Activated CD8-positive, alpha-beta T cell treated with anti-CD3 and anti-CD28 coated beads for 36 hours (primary cell): ENCODE measurements around the gene IL1R1. TPM values are rescaled to one million over a fixed set of nuclear protein-coding genes. Genes with fewer than 3 reads are reported as not detected.

Source experiments
- ATAC-seq: fragments of 200-7000 bp; cut with Tn5 transposase; one replicate; pipeline ENCODE4 v1.10.0; 2021; ENCODE audit warnings: mild to moderate bottlenecking, moderate library complexity
- CTCF ChIA-PET: fragments of 350-600 bp; sonication (Branson Sonifier 250); formaldehyde crosslinking; loops from one replicate; lab custom pipeline; 2021; ENCODE audit warnings: antibody characterized with exemption; lab: Charles Lee
- POLR2A ChIA-PET: fragments of 350-600 bp; sonication (Branson Sonifier 250); formaldehyde crosslinking; loops from one replicate; lab custom pipeline; 2021; ENCODE audit warnings: antibody characterized with exemption; lab: Charles Lee
- DNase-seq: peaks from one replicate; pipeline ENCODE4 v3.0.0-alpha.2; 2020
- H3K27ac Mint-ChIP-seq: one replicate; pipeline ENCODE4 v1.8.0; 2021; ENCODE audit warnings: mild to moderate bottlenecking, mixed read lengths
- H3K27me3 Mint-ChIP-seq: one replicate; pipeline ENCODE4 v1.8.0; 2021; ENCODE audit warnings: mixed read lengths
- H3K36me3 Mint-ChIP-seq: one replicate; pipeline ENCODE4 v1.8.0; 2021; ENCODE audit warnings: low read depth, mixed read lengths
- H3K4me1 Mint-ChIP-seq: one replicate; pipeline ENCODE4 v1.8.0; 2021; ENCODE audit warnings: low read depth, mixed read lengths
- H3K4me3 Mint-ChIP-seq: one replicate; pipeline ENCODE4 v1.8.0; 2021; ENCODE audit warnings: mild to moderate bottlenecking, moderate library complexity, mixed read lengths
- H3K9me3 Mint-ChIP-seq: one replicate; pipeline ENCODE4 v1.8.0; 2021; ENCODE audit warnings: mixed read lengths
- intact Hi-C: fragments of 100-400 bp; cut with micrococcal nuclease; formaldehyde crosslinking; loops from one replicate; pipeline ENCODE4 v1.10.0; 2022
- total RNA-seq, 2 experiments: library from RNA; stranded (reverse); gene quantifications; one replicate each; pipeline ENCODE4 v1.2.3, GENCODE V29; 2021
- TF ChIP-seq, protein P1 (sequence below): fragments of 200-600 bp; IDR thresholded peaks from one replicate; pipeline ENCODE4 v1.8.0; 2022; ENCODE audit warnings: antibody characterized with exemption, mild to moderate bottlenecking

IL1R1 gene
- total RNA-seq, 2 experiments from 2014 or later: 0.63 to 0.68 TPM

- Mint-ChIP-seq H3K36me3 (no peaks in the 10 kb centered on the region), H3K4me1 (peaks cover 6% of the 10 kb centered on the region), H3K4me3 (no peak overlapping the region), H3K27ac (no peak overlapping the region), H3K9me3 (no peaks in the 10 kb centered on the region), H3K27me3 (peaks cover 15% of the 10 kb centered on the region)
- intact Hi-C loops: no loop called here
- TF ChIP-seq, protein P1, sequence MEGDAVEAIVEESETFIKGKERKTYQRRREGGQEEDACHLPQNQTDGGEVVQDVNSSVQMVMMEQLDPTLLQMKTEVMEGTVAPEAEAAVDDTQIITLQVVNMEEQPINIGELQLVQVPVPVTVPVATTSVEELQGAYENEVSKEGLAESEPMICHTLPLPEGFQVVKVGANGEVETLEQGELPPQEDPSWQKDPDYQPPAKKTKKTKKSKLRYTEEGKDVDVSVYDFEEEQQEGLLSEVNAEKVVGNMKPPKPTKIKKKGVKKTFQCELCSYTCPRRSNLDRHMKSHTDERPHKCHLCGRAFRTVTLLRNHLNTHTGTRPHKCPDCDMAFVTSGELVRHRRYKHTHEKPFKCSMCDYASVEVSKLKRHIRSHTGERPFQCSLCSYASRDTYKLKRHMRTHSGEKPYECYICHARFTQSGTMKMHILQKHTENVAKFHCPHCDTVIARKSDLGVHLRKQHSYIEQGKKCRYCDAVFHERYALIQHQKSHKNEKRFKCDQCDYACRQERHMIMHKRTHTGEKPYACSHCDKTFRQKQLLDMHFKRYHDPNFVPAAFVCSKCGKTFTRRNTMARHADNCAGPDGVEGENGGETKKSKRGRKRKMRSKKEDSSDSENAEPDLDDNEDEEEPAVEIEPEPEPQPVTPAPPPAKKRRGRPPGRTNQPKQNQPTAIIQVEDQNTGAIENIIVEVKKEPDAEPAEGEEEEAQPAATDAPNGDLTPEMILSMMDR: no peak
- POLR2A ChIA-PET: no interaction called here
- ATAC-seq: no peak
- no peak for DNase-seq
- CTCF ChIA-PET: interaction anchor here (1.1 to 1.8 kb wide), 2 partner anchors 59 to 60 kb away, joined by 5 read pairs; no protein-coding TSS in a partner anchor
These were observed 38.8 kb downstream of the IL1R1 start for GRCh38 chr2:102181376-102181775.

DNA sequence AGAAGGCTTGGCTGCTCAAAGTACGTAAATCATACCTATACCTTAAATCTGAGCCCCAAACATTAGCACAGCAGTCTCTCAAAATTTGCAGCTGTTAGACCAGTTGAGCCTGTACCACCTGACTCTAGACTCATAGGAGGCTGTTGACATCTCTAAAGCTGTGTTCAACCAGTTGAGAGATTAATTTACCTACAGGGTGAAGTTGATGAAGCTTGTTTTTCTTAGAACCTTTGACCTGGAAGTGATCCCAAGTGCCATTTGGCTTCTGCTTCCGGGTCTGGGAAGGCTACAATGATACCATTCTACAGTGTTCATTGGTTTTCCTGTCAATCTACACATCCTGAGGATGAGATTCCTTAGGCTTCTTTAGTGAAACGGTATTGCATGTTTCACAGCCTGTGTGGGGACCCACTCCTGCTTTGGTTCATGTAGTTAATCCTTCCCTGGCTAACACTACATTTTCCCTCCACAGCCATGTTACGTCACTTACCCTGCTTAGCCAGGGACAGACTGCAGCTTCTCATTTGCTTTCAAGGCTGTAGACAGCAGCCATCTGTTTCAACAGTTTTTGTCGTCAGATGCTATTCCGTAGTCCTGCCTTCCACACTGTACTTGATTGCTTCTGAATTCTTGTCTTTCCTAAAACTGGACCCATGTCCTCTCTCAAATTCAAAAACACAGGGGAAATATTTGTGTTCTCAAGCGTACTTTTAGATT is 39.5 kb downstream of the IL1R1 start:
- H3K4me1 Mint-ChIP-seq: peaks cover 10% of the 10 kb centered on the region
- POLR2A ChIA-PET: no interaction called here

DNA sequence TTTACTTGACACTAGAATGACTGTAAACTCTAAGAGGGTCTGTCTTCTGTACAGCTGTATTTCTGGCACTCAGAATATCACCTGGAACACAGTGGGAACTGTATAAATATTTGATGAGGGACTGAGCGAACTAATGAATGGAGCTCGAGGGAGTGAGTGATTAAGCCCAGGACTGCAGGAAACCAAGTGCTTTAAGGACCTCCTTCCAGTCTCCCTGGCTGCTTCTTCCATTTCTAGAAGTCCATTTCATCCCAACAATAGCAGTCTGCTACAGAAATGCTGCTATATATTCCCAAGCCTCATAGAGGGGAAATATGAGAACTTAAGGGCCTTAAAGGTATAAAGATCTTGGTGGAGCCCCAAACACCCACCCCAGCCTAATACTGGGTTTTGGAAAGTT is 41.5 kb downstream of the IL1R1 start:
- TF ChIP-seq, protein P1: no peak
- Mint-ChIP-seq H3K27ac (no peak overlapping the region), H3K4me1 (peaks cover 14% of the 10 kb centered on the region), H3K27me3 (peaks cover 24% of the 10 kb centered on the region), H3K36me3 (peaks cover 4% of the 10 kb centered on the region), H3K4me3 (no peak overlapping the region), H3K9me3 (peaks cover 3% of the 10 kb centered on the region)
- intact Hi-C loops: no loop called here
- POLR2A ChIA-PET: no interaction called here
- DNase-seq (no peak), ATAC-seq (no peak)
- CTCF ChIA-PET: interaction anchor here (1.4 to 6.1 kb wide), 2 partner anchors 57 to 164 kb away, joined by 4 to 42 read pairs; no protein-coding TSS in a partner anchor

More for the DNA sequence above, 39.5 kb downstream of the IL1R1 start:
- TF ChIP-seq, protein P1: no peak
- DNase-seq (no peak), ATAC-seq (no peak)
- Mint-ChIP-seq H3K27ac (no peak overlapping the region), H3K9me3 (no peaks in the 10 kb centered on the region), H3K27me3 (peaks cover 15% of the 10 kb centered on the region), H3K36me3 (no peaks in the 10 kb centered on the region), H3K4me3 (no peak overlapping the region)
- CTCF ChIA-PET: interaction anchor here (1.1 kb wide), 1 partner anchor 58 kb away, joined by 5 read pairs; no protein-coding TSS in a partner anchor
- intact Hi-C loops: no loop called here

- no peak overlapping the region for H3K4me3 Mint-ChIP-seq
- ATAC-seq: no peak
- no peak overlapping the region for H3K27ac Mint-ChIP-seq
- intact Hi-C loops: no loop called here
- TF ChIP-seq, protein P1: no peak
- DNase-seq: no peak
- peaks cover 25% of the 10 kb centered on the region for H3K27me3 Mint-ChIP-seq
- ChIA-PET POLR2A (no interaction called here), CTCF (interaction anchor here (0.9 to 6.1 kb wide), 3 partner anchors 36 to 56 kb away, joined by 3 to 42 read pairs (median 3); no protein-coding TSS in a partner anchor)
- H3K4me1 Mint-ChIP-seq: peaks cover 14% of the 10 kb centered on the region
- peaks cover 4% of the 10 kb centered on the region for H3K36me3 Mint-ChIP-seq
- peaks cover 3% of the 10 kb centered on the region for H3K9me3 Mint-ChIP-seq
These were observed 42.0 kb downstream of the IL1R1 start for GRCh38 chr2:102184568-102184967.

GRCh38 chr2:102185347-102185746 is 42.8 kb downstream of the IL1R1 start:
- CTCF ChIA-PET: interaction anchor here (0.8 to 6.1 kb wide), 4 partner anchors 23 to 55 kb away, joined by 3 to 42 read pairs (median 3); no protein-coding TSS in a partner anchor
- Mint-ChIP-seq H3K27me3 (peaks cover 25% of the 10 kb centered on the region), H3K36me3 (peaks cover 4% of the 10 kb centered on the region), H3K9me3 (peaks cover 3% of the 10 kb centered on the region), H3K4me3 (no peak overlapping the region), H3K4me1 (peaks cover 14% of the 10 kb centered on the region), H3K27ac (no peak overlapping the region)
- TF ChIP-seq, protein P1: peak; percentile 64
- intact Hi-C loops: no loop called here
- DNase-seq (peak; percentile 38), ATAC-seq (peak; percentile 53)
- POLR2A ChIA-PET: no interaction called here
